H1 (cell line): ENCODE measurements around the gene PITPNM1.
"Not testable (repeated sequence)": the region's sequence is repeated elsewhere in the genome, so short reads cannot be mapped to it uniquely, and the experiment has no call there.

ENCODE experiments used
- CTCF ChIP-seq, 3 experiments: IDR thresholded peaks; 1 replicate in 2 of 3; 2 replicates in 1 of 3; pipeline versions ENCODE4 v1.5.1 to v1.6.1; 2011; ENCODE audit warnings: low read length in 3 of 3, mild to moderate bottlenecking in 3 of 3, inconsistent platforms in 2 of 3, low read depth in 1 of 3, moderate library complexity in 1 of 3; ENCODE audit not compliant: insufficient read depth in 1 of 3; ENCODE audit errors: control extremely low read depth in 1 of 3
- EZH2 ChIP-seq: fragments of 200-600 bp; sonication (generic); IDR thresholded peaks from 2 replicates; pipeline ENCODE4 v1.7.1; 2012; ENCODE audit warnings: low read depth, mild to moderate bottlenecking, moderate library complexity, low read length, inconsistent platforms; ENCODE audit not compliant: severe bottlenecking
- GTF2F1 ChIP-seq: IDR thresholded peaks from 2 replicates; pipeline ENCODE4 v1.6.1; 2012; ENCODE audit warnings: low read depth, low read length, improper control_type of control experiment, borderline replicate concordance
- KDM1A ChIP-seq: fragments of 200-600, 300-600 bp; sonication (generic); IDR thresholded peaks from 2 replicates; pipeline ENCODE4 v1.7.1; 2016; ENCODE audit warnings: mild to moderate bottlenecking, low read length, borderline replicate concordance
- MAFK ChIP-seq: IDR thresholded peaks from 2 replicates; pipeline ENCODE4 v1.6.1; 2012; ENCODE audit warnings: low read depth, mild to moderate bottlenecking, improper control_type of control experiment, low read length
- NANOG ChIP-seq: IDR thresholded peaks from 2 replicates; pipeline ENCODE4 v1.6.1; 2011; ENCODE audit warnings: low read length, low read depth, mild to moderate bottlenecking, inconsistent platforms; ENCODE audit not compliant: insufficient read depth, poor library complexity, severe bottlenecking
- POLR2A ChIP-seq, 2 experiments: IDR thresholded peaks; 1 replicate in 1 of 2; 2 replicates in 1 of 2; pipeline ENCODE4 v1.6.1; 2011; ENCODE audit warnings: low read depth in 2 of 2, low read length in 2 of 2, mild to moderate bottlenecking in 2 of 2; ENCODE audit errors: control extremely low read depth in 1 of 2
- TAF1 ChIP-seq: IDR thresholded peaks from 2 replicates; pipeline ENCODE4 v1.6.1; 2011; ENCODE audit warnings: mild to moderate bottlenecking, low read depth, low read length
- TF ChIP-seq, protein P1 (sequence below): IDR thresholded peaks from 2 replicates; pipeline ENCODE4 v1.6.1; 2012; ENCODE audit warnings: inconsistent platforms

DNA sequence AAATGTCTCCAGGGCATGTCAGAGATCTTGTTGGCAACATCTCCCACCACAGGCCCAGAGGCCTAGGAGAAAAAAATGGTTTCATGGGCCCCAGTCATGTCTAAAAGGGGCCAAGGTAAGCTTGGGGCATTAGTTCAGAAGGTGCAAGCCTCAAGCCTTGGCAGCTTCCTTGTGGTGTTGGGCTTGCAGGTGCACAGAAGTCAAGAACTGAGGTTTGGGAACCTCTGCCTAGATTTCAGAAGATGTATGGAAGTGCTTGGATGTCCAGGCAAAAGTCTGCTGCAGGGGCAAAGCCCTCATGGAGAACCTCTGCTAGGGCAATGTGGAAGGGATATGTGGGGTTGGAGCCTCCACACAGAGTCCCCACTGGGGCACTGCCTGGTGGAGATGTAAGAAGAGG lies 46.5 kb upstream of the PITPNM1 start:
- not testable (repeated sequence) for TF ChIP-seq CTCF (IDR thresholded peaks at IDR 0.05; ENCODE audit: control extremely low read depth in 1 of 3, insufficient read depth in 1 of 3, low read depth in 1 of 3, low read length in 3 of 3); POLR2A (IDR thresholded peaks at IDR 0.05; ENCODE audit: control extremely low read depth in 1 of 2, low read depth in 2 of 2, low read length in 2 of 2); NANOG; EZH2; MAFK; TAF1; GTF2F1; KDM1A
- TF ChIP-seq, protein P1, sequence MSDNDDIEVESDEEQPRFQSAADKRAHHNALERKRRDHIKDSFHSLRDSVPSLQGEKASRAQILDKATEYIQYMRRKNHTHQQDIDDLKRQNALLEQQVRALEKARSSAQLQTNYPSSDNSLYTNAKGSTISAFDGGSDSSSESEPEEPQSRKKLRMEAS, result not testable (repeated sequence)
